ENCODE data around the gene SLC41A3.

The SLC41A3 gene

GRCh38 chr3:126063358-126063965 lies 20.5 kb downstream of the SLC41A3 start:
- H3K4me3 ChIP-seq (ENCODE audit: control insufficient read depth, low read depth, low read length) = no peak overlapping the region
- TF ChIP-seq CTCF (conservative IDR thresholded peaks at IDR 0.05; ENCODE audit: control insufficient read depth, insufficient read depth, low read depth, low read length) = no peak
- no peak for DNase-seq (ENCODE audit: low read depth)

DNA sequence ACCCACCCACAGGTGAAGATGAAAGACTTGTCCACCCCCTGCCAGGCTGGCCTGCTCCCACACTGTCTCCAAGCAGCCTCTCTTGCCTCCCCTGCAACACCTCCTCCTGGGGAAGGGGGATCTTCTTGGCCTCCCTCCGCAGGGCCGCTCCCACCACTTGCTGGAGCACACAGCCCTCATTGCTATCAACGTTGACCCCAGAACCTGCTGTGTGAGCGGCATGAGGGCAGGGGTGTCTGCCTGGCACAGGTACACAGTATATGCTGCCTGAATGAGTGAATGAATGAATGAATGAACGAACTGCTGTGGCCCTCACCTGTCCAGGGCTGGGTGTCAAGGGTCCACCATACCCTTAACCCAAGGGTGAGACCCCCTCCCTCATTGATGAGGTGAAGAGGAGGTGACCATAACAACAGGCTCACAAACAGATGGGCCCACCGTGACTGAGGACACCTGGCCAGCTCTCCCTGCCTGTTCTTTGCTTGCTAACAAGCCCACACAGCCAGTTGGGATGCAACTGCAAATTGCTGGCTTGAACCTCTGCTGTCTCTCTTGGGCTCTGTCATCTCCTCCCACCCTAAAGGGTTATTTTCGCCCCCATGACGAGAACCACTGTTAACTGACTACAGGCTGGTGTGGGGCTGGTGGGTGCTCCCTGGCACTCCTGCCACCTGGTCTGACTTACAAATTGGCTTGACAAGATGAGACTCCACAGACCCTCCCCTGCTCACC lies 22.5 kb downstream of the SLC41A3 start:
- TF ChIP-seq CTCF (conservative IDR thresholded peaks at IDR 0.05; ENCODE audit: control insufficient read depth, insufficient read depth, low read depth, low read length) = no peak
- no peak for DNase-seq (ENCODE audit: low read depth)
- no peak overlapping the region for H3K4me3 ChIP-seq (ENCODE audit: control insufficient read depth, low read depth, low read length)

- H3K4me3 ChIP-seq (ENCODE audit: control insufficient read depth, low read depth, low read length) = no peak overlapping the region
- TF ChIP-seq CTCF (conservative IDR thresholded peaks at IDR 0.05; ENCODE audit: control insufficient read depth, insufficient read depth, low read depth, low read length) = no peak
These were observed 23.2 kb downstream of the SLC41A3 start for GRCh38 chr3:126060613-126061145.

DNA sequence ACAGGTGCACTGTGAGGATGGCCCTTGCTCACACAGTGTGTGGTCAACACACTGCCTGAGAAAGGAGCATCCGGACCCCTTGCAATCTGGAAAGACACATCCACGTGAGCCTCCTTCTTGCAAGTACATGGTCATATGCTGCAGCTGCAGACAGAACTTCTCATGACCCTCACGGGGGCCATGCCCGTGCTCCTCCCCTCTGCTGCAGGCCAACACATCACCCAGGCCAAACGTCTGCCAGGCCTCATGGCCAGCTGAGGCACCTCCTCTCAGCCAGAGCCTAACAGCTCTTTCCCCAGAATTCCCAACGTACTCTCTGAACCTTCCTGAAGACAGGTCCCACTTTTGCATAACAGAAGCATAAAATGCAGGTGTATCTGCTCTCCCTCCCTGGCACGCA lies 25.3 kb downstream of the SLC41A3 start:
- H3K4me3 ChIP-seq (ENCODE audit: control insufficient read depth, low read depth, low read length) = no peak overlapping the region
- no peak for DNase-seq (ENCODE audit: low read depth)
- no peak for TF ChIP-seq CTCF (conservative IDR thresholded peaks at IDR 0.05; ENCODE audit: control insufficient read depth, insufficient read depth, low read depth, low read length)

More at GRCh38 chr3:126060613-126061145, 23.2 kb downstream of the SLC41A3 start:
- DNase-seq (ENCODE audit: low read depth) = no peak

DNA sequence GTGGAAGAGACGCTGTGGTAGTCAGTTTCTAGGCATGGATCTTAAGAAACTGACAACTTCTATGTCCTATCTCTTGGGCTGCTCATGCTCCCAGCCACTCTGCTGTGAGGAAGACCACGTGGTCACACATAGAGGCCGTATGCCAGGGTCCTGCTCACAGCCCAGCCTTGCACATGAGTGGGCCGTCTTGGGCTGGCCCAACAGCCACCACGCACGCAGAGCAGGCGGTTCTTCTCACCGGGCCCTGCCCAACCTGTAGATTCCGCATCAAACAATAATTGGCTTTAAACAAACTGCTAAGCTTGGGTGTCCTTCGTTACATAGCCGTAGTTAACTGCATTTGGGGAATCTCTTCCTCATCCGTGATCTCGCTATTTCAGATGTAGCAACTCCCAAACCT lies 26.0 kb downstream of the SLC41A3 start:
- H3K4me3 ChIP-seq (ENCODE audit: control insufficient read depth, low read depth, low read length) = no peak overlapping the region
- TF ChIP-seq CTCF (conservative IDR thresholded peaks at IDR 0.05; ENCODE audit: control insufficient read depth, insufficient read depth, low read depth, low read length) = no peak
- DNase-seq (ENCODE audit: low read depth) = no peak

GRCh38 chr3:126057501-126057819 lies 26.5 kb downstream of the SLC41A3 start:
- DNase-seq (ENCODE audit: low read depth) = no peak

More at GRCh38 chr3:126057501-126057819, 26.5 kb downstream of the SLC41A3 start:
- TF ChIP-seq CTCF (conservative IDR thresholded peaks at IDR 0.05; ENCODE audit: control insufficient read depth, insufficient read depth, low read depth, low read length) = no peak
- no peak overlapping the region for H3K4me3 ChIP-seq (ENCODE audit: control insufficient read depth, low read depth, low read length)

All from fibroblast of mammary gland (primary cell).